WTC11 (cell line): Measurements from ENCODE around the gene PRTFDC1.

Source experiments
- CTCF ChIP-seq: fragments of 200-600 bp; IDR thresholded peaks from 2 replicates; pipeline ENCODE4 v1.8.0; 2022; ENCODE audit warnings: antibody characterized with exemption
- NFE2L1 ChIP-seq: sonication (generic); formaldehyde crosslinking; IDR thresholded peaks from 2 replicates; pipeline ENCODE4 v1.8.1; 2023; ENCODE audit warnings: missing genetic modification reagents

GRCh38 chr10:24825551-24825950 is 126.9 kb downstream of the PRTFDC1 start:
- no peak for TF ChIP-seq CTCF
- no peak for TF ChIP-seq NFE2L1
